K562 (cell line): ENCODE data around the gene DBT. TPM values are rescaled to one million over a fixed set of nuclear protein-coding genes. Genes with fewer than 3 reads are reported as not detected.

Experiments
- ATAC-seq: fragments of 200-7000 bp; cut with Tn5 transposase; 3 replicates; pipeline ENCODE4 v1.9.1; 2020; ENCODE audit warnings: moderate library complexity
- BruUV-seq: library from RNA; stranded (reverse); fragments of 400-500 nt; replicated peaks from 2 replicates; lab custom pipeline; 2021; lab: Mats Ljungman, UMichigan
- CTCF ChIA-PET: fragments of 300-600 bp; formaldehyde crosslinking; extraction: SDS; loops from one replicate; lab custom pipeline; 2021; ENCODE audit warnings: low intra/inter-chr PET ratio; lab: Yijun Ruan, JAX
- POLR2A ChIA-PET: fragments of 300-600, 350-650 bp; sonication (Branson Sonifier 250); formaldehyde crosslinking; extraction: SDS; loops from one replicate; lab custom pipeline; 2021; ENCODE audit warnings: antibody characterized with exemption, inconsistent platforms; lab: Yijun Ruan, JAX
- DNase-seq, 4 experiments: peaks; one replicate each; pipeline versions ENCODE4 v3.0.0 to v3.0.0-alpha.2; 2011 to 2018; ENCODE audit warnings: low spot score in 3 of 4, mixed read lengths in 3 of 4; ENCODE audit errors: extremely low read depth in 1 of 4
- FAIRE-seq: peaks from 2 replicates; lab custom pipeline; 2011; peaks lifted over from hg19 to GRCh38; lab: Jason Lieb, UNC
- H2AFZ ChIP-seq: 2 replicates; pipeline ENCODE4 v1.6.0; 2011; ENCODE audit warnings: low read depth, low read length, control low read depth, inconsistent platforms
- H3K27ac ChIP-seq: fragments of 200-600 bp; 3 replicates; pipeline ENCODE4 v1.8.0; 2011; ENCODE audit warnings: low read depth, mild to moderate bottlenecking, control low read depth, inconsistent platforms, low read length, moderate library complexity, mixed read lengths; ENCODE audit errors: extremely low read depth
- H3K27me3 ChIP-seq, 2 experiments: fragments of 300-600 bp in 1 of 2; 2 replicates in 1 of 2; 3 replicates in 1 of 2; pipeline versions ENCODE4 v1.6.0 to v1.8.0; 2011; ENCODE audit warnings: inconsistent platforms in 2 of 2, low read length in 2 of 2, mild to moderate bottlenecking in 1 of 2, mixed read lengths in 1 of 2, moderate library complexity in 1 of 2; ENCODE audit not compliant: control insufficient read depth in 2 of 2, insufficient read depth in 2 of 2
- H3K36me3 ChIP-seq: fragments of 300-600 bp; 3 replicates; pipeline ENCODE4 v1.8.0; 2011; ENCODE audit warnings: mild to moderate bottlenecking, low read length, inconsistent platforms; ENCODE audit not compliant: control insufficient read depth, insufficient read depth
- H3K4me1 ChIP-seq, 2 experiments: fragments of 200-600 bp in 1 of 2; replicated peaks in 1 of 2; 2 replicates in 1 of 2; 3 replicates in 1 of 2; pipeline versions ENCODE4 v1.5.1 to v1.8.0; 2011; ENCODE audit warnings: inconsistent platforms in 2 of 2, low read length in 2 of 2, mild to moderate bottlenecking in 1 of 2, mixed read lengths in 1 of 2, moderate library complexity in 1 of 2; ENCODE audit not compliant: control insufficient read depth in 2 of 2, insufficient read depth in 2 of 2
- H3K4me2 ChIP-seq: 2 replicates; pipeline ENCODE4 v1.6.1; 2011; ENCODE audit warnings: low read length, control low read depth, inconsistent platforms, mixed read lengths; ENCODE audit not compliant: insufficient read depth
- H3K4me3 ChIP-seq: fragments of 200-600 bp; sonication (generic), shearing (Covaris generic); 2 replicates; pipeline ENCODE4 v1.5.1; 2016; ENCODE audit warnings: control low read depth, inconsistent platforms
- H3K79me2 ChIP-seq: fragments of 200-600 bp; 3 replicates; pipeline ENCODE4 v1.8.0; 2011; ENCODE audit warnings: low read length, inconsistent platforms; ENCODE audit not compliant: control insufficient read depth, insufficient read depth
- H3K9ac ChIP-seq, 2 experiments: 2 replicates each; pipeline versions ENCODE4 v1.6.0 to v1.6.1; 2011; ENCODE audit warnings: low read depth in 2 of 2, low read length in 2 of 2, control low read depth in 1 of 2, inconsistent platforms in 1 of 2, mild to moderate bottlenecking in 1 of 2, mixed read lengths in 1 of 2; ENCODE audit not compliant: insufficient read depth in 1 of 2
- H3K9me1 ChIP-seq: one replicate; pipeline ENCODE4 v1.6.0; 2011; ENCODE audit warnings: inconsistent platforms, mild to moderate bottlenecking, low read length, moderate library complexity; ENCODE audit not compliant: control insufficient read depth, insufficient read depth
- H3K9me3 ChIP-seq: replicated peaks from 2 replicates; pipeline ENCODE4 v1.5.1; 2011; ENCODE audit warnings: low read depth, low read length, inconsistent platforms; ENCODE audit not compliant: control insufficient read depth, insufficient read depth
- H4K20me1 ChIP-seq: replicated peaks from 2 replicates; pipeline ENCODE4 v1.6.1; 2011; ENCODE audit warnings: low read length, inconsistent platforms, mixed read lengths; ENCODE audit not compliant: control insufficient read depth, insufficient read depth
- ATF6 ChIP-seq: sonication (generic); formaldehyde crosslinking; IDR thresholded peaks from 2 replicates; pipeline ENCODE4 v1.4.0; 2020; ENCODE audit warnings: mild to moderate bottlenecking, missing genetic modification reagents
- CBFA2T2 ChIP-seq: fragments of 450-650 bp; conservative IDR thresholded peaks from 2 replicates; pipeline ENCODE4 v1.6.1; 2017; ENCODE audit warnings: mild to moderate bottlenecking
- CBFA2T3 ChIP-seq: fragments of 450-650 bp; IDR thresholded peaks from 2 replicates; pipeline ENCODE4 v1.6.1; 2017
- FOXK2 ChIP-seq, 2 experiments: fragments of 450-650 bp; IDR thresholded peaks in 1 of 2; conservative IDR thresholded peaks in 1 of 2; 2 replicates each; pipeline ENCODE4 v1.6.1; 2016; ENCODE audit warnings: low read depth in 2 of 2, mild to moderate bottlenecking in 1 of 2
- KAT8 ChIP-seq: fragments of 450-650 bp; IDR thresholded peaks from 2 replicates; pipeline ENCODE4 v1.6.1; 2016; ENCODE audit warnings: low read depth, mild to moderate bottlenecking
- MYBL2 ChIP-seq, 2 experiments: fragments of 450-650 bp in 1 of 2; sonication (generic) in 1 of 2; formaldehyde crosslinking in 1 of 2; IDR thresholded peaks; 2 replicates each; pipeline versions ENCODE4 v1.6.1 to v1.8.1; 2017 to 2022; ENCODE audit warnings: borderline replicate concordance in 1 of 2, inconsistent platforms in 1 of 2, low read depth in 1 of 2, mild to moderate bottlenecking in 1 of 2, missing genetic modification reagents in 1 of 2, moderate library complexity in 1 of 2
- RFX1 ChIP-seq: fragments of 450-650 bp; IDR thresholded peaks from 2 replicates; pipeline ENCODE4 v1.6.1; 2016; ENCODE audit warnings: mild to moderate bottlenecking, moderate library complexity
- ZFPM2 ChIP-seq: fragments of 250-450 bp; sonication (Bioruptor Pico); IDR thresholded peaks from 2 replicates; pipeline ENCODE4 v1.5.1; 2022; ENCODE audit warnings: mild to moderate bottlenecking
- ZNF282 ChIP-seq: sonication (generic); formaldehyde crosslinking; IDR thresholded peaks from 2 replicates; pipeline ENCODE4 v1.8.1; 2023; ENCODE audit warnings: missing genetic modification reagents
- WGBS: fragments of 100-300 bp; shearing (Covaris generic); methylation state at CpG from one replicate; pipeline ENCODE4 v1.1.6; 2016; ENCODE audit warnings: low coverage, mixed read lengths; ENCODE audit not compliant: insufficient coverage; ENCODE audit errors: missing lambda C conversion rate; 5-methylcytosine and 5-hydroxymethylcytosine counted together
- in situ Hi-C: fragments of 300-500 bp; cut with MboI; formaldehyde crosslinking; loops from 4 replicates; pipeline ENCODE4 v1.15.0; 2018; ENCODE audit warnings: inconsistent platforms, mixed read lengths
- intact Hi-C: fragments of 100-400 bp; cut with micrococcal nuclease; formaldehyde crosslinking; loops from 2 replicates; pipeline ENCODE4 v1.14.2; 2022
- polyA plus RNA-seq, 8 experiments: library from polyadenylated mRNA; depleted of rRNA in 4 of 8; stranded (reverse) in 5 of 8; unstranded in 3 of 8; fragments of >200 nt; fragmentation: Nextera tagmentation in 2 of 8; fragmentation: Illumina TruSeq in 1 of 8; extraction: Ambion mirVana in 2 of 8; extraction: Trizol in 1 of 8; gene quantifications; 2 replicates each; pipeline versions ENCODE4 v1.2.1 to v1.2.3, GENCODE V29; 2011 to 2014; ENCODE audit warnings: inconsistent platforms in 1 of 8, missing spikeins in 1 of 8
- total RNA-seq, 7 experiments: library from RNA; depleted of rRNA in 6 of 7; stranded (reverse); fragments of >200 nt in 6 of 7; fragmentation: Illumina TruSeq in 2 of 7; extraction: Trizol in 2 of 7; gene quantifications; 2 replicates each; pipeline versions ENCODE4 v1.2.1 to v1.2.3, GENCODE V29; 2011 to 2021; ENCODE audit warnings: low replicate concordance in 1 of 7

DBT gene
- total and polyA plus RNA-seq, 9 of the 15 experiments (the other 6 are each of a cell fraction or from before 2014, with no cell fraction given): 2.7 to 13.5 (median 7.3) TPM

- H4K20me1 ChIP-seq: no peaks in the 10 kb centered on the region
- ATAC-seq: no peak; the same call in 2 of the 3 replicates
- in situ Hi-C loops: no loop called here
- no peak overlapping the region for H3K9ac ChIP-seq
- no peak overlapping the region for H3K4me3 ChIP-seq
- no peaks in the 10 kb centered on the region; the same call in 1 of the 2 replicates for H3K9me3 ChIP-seq
- peaks cover 5% of the 10 kb centered on the region; the same call in 1 of the 3 replicates for H3K79me2 ChIP-seq
- H3K27me3 ChIP-seq: no peaks in the 10 kb centered on the region
- CTCF ChIA-PET: no interaction called here
- H3K4me2 ChIP-seq: no peak overlapping the region
- intact Hi-C loops: loop anchor here (5.0 kb wide), 1 partner anchor 178 kb away; no protein-coding TSS in a partner anchor
- H3K4me1 ChIP-seq: no peaks in the 10 kb centered on the region
- DNase-seq: no peak
- POLR2A ChIA-PET: interaction anchor here (0.6 to 1.6 kb wide), 5 partner anchors 10 to 172 kb away, joined by 3 to 5 read pairs (median 4); partner anchors contain the start of gene RTCA
- TF ChIP-seq RFX1 (no peak), ATF6 (CRISPR knock-in tag) (no peak), FOXK2 (conservative IDR thresholded peaks at IDR 0.05 in 1 of 2, IDR thresholded peaks at IDR 0.05 in 1 of 2; ENCODE audit: low read depth in 2 of 2) (no peak), CBFA2T3 (no peak), ZFPM2 (CRISPR knock-in tag) (no peak), MYBL2 (IDR thresholded peaks at IDR 0.05; ENCODE audit: low read depth) (no peak), MYBL2 (CRISPR knock-in tag; IDR thresholded peaks at IDR 0.05; ENCODE audit: borderline replicate concordance) (no peak), ZNF282 (CRISPR knock-in tag) (no peak), CBFA2T2 (no peak), KAT8 (no peak)
- 91% methylated on average over 3 of the region's 3 CpGs for WGBS
- FAIRE-seq: no peak
- no peaks in the 10 kb centered on the region for H3K9me1 ChIP-seq
- BruUV-seq: no TSS peak
- H2AFZ ChIP-seq: no peak overlapping the region
- H3K36me3 ChIP-seq: peaks cover 89% of the 10 kb centered on the region
- no peak overlapping the region for H3K27ac ChIP-seq
Observed at GRCh38 chr1:100279358-100279923, 29.8 kb upstream of the DBT start.
